ENCODE measurements around the gene PSTK.
A peak's percentile ranks its signal among the peaks of the same experiment; 100 is the strongest.

Gene PSTK, protein sequence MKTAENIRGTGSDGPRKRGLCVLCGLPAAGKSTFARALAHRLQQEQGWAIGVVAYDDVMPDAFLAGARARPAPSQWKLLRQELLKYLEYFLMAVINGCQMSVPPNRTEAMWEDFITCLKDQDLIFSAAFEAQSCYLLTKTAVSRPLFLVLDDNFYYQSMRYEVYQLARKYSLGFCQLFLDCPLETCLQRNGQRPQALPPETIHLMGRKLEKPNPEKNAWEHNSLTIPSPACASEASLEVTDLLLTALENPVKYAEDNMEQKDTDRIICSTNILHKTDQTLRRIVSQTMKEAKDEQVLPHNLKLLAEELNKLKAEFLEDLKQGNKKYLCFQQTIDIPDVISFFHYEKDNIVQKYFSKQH

DNA sequence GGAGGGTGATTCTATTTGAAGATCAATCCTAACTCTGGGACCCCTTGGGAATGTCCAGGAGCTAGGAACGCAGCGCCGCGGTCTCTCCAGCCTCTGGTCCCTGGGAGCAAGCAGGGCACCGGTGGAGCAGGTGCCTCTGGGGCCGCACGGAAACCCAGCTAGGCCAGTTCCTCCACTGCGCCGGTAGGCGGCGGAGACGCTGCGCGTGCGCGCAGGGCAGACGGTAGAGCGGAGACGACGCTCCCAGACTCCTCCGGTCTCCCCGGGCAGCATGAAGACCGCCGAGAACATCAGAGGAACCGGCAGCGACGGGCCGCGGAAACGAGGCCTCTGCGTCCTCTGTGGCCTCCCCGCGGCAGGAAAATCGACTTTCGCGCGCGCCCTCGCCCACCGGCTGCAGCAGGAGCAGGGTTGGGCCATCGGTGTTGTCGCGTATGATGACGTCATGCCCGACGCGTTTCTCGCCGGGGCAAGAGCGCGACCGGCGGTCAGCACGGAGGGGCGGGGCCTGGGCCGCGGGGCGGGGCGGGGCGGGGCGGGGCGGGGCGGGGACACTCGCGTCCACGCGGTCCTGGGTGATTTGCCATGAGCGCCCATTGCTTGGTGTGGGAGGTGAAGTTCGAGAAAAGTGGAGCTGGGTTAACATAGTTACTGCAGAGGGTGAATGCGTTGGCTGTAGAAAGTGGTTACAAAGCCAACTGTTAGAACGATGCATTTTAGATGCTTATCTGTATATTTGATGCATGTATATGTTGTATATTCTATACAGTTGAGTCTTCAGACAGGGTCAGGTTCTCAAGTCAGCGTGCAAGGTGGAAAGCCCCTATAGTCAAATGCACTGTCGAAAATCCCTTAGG lies at the start of gene PSTK:
Gene PSTK, plus strand, starts transcription at position 193 of the 857 bp plus-strand sequence. Its CDS starts 79 bp downstream, at position 272.
- in situ Hi-C loops (cut with MboI; ENCODE audit: low pct_unique_long_range_greater_than_20kb, low sequenced_read_pairs), result no loop called here
- DNase-seq, result peak; percentile 92

DNA sequence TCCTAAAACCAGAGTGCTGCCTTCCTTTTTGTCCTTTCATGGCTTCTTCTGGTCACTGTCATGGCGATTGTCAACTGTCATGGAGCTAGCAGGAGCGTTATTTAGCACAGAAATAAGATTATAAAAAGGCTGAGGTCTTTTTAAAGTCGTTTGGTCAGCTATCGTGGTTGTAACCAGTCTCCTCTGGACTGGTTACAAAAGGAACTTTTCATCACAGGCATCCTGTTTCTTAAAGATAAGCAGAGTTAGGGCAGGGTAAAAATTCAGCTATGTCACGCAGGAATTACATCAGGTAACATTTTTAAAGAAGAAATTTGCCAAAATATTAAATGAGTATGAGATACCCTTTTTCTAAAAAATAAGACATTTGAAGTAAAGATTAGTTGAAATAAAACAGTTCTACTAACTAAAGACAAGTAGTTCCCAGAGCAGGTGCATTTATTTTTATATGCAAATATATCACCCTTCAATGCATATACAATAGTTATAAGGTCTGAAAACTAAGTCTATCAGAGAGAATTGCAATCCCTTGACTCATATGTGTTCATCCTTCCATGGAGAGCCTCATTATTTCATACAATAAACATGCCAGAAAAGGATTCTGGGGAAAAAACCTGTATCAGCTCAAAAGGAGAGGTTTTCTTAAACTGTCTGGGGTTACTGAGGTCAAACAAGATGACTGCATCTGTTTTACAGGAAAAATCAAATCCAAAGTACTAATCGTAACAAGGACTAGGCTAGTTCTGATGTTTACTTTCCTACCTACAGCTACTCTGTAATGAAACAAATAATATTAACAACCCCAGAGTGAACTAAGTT lies 48.9 kb upstream of the PSTK start:
- DNase-seq, result no peak
- in situ Hi-C loops (cut with MboI; ENCODE audit: low pct_unique_long_range_greater_than_20kb, low sequenced_read_pairs), result no loop called here

DNA sequence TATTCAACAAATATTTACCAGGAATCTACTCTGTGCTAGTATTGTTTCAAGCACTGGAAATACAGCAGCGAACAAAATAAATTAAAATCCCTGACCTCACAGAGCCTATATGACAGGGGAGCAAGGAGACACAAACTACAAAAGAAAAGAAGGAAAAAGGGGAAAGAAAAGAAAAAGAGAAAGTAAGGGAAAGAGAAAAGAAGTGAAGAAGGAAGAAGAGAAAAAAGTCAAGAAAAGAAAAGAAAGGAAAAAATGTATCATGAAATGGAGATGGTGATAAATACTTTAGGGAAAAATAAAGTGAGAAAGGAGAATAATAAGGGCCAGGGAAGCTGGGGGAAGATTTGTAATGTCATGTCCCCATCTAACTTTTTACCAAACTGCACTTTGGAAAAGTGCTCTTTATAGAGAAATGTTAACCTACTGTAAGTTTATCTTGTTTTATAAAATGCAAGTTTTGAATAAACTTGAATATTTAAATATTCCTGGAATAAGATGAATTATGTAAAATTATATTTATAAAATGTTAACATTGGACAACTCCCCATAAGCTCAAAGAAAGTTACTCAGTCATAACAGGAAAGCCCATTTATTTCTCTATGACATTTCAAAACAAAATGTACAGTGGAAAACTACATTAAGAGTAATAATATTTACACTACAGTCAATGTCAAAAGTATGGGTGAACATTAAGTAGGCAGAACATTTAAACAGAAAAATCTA lies 40.9 kb upstream of the PSTK start:
- in situ Hi-C loops (cut with MboI; ENCODE audit: low pct_unique_long_range_greater_than_20kb, low sequenced_read_pairs), result no loop called here
- DNase-seq, result no peak

DNA sequence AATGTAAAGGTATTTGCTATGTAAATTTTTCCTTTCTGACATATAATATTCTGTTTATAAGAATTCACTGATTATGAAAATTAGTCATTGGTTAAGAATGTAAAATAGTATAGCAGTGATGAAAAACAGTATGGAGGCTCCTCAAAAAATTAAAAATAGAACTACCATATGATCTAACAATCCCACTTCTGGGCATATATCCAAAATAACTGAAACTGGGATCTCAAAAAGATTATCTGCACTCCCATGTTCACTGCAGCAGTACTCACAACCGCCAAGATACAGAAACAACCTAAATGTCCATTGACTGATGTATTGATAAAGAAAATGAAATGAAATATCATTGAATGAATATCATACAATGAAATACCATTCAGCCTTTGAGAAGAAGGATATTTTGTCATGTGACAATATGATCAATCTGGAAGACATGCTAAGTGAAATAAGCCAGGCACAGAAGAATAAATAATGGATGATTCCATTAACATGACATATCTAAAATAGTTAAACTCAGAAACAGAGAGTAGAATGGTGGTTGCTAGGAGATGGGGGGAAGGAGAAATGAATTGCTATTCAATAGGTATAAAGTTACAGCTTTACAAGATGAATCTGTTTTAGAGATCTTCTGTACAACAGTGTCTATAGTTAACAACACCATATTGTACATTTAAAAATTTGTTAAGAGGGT lies 40.2 kb upstream of the PSTK start:
- in situ Hi-C loops (cut with MboI; ENCODE audit: low pct_unique_long_range_greater_than_20kb, low sequenced_read_pairs), result no loop called here
- DNase-seq, result no peak

DNA sequence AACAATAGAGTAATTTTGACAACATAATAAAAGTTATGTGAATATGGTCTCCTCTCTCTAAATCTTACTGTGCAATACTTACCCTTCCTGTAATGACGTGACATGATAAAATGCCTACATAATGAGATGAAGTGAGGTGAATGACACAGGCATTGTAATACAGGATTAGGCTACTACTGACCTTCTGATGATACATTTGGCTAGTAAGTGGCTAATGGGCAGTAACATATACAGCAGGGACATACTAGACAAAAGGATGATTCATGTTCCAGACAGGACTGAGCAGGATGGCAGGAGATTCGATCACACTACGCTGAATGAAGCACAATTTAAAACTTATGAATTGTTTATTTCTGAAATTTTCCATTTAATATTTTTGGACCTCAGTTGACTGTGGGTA lies 30.9 kb upstream of the PSTK start:
- in situ Hi-C loops (cut with MboI; ENCODE audit: low pct_unique_long_range_greater_than_20kb, low sequenced_read_pairs), result no loop called here
- DNase-seq, result no peak

DNA sequence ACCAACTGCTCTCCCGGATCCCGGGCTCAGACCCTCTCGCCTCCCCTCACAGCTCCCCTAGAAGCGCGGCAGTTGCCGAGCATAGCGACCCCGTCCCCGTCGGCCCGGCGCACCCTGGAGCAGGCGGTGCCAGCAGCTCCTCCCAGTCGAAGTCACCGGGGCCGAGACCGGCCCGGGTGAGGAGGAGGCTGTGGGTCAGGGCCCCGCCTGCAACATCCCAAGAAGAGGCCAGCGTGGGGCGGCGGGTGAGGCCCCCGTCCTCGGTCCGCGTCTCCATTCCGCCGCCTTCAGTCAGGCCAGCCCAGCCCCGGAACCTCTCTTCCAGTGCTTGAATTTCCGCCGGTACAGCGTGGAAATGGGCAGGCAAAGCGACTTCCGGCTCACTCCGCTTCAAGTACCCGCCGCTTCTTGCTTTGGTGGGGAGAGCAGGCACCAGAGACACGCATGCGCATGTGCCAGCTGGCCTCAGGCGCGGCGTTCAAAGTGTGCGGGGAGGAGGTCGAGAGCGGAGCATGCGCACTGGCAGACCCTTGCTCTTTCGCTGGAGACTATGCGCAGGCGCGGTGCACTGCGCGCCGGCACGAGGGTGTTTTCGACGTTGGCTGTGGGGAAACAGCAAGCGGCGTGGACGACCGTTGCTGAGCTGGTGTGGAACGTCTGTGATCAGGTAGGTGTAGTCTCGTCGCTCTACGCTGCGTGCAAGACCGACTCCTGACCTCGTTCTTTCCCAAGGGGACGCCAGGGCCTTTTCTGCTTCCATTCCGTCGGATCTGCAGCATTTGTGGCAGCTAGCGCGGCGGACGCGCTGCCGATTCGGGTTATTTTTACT lies 26.1 kb upstream of the PSTK start, which contains the start of gene C10orf88:
Gene C10orf88, minus strand, starts transcription at position 326 of the 829 bp plus-strand sequence. Its CDS starts 49 bp downstream, at position 277.
- in situ Hi-C loops (cut with MboI; ENCODE audit: low pct_unique_long_range_greater_than_20kb, low sequenced_read_pairs), result no loop called here

DNA sequence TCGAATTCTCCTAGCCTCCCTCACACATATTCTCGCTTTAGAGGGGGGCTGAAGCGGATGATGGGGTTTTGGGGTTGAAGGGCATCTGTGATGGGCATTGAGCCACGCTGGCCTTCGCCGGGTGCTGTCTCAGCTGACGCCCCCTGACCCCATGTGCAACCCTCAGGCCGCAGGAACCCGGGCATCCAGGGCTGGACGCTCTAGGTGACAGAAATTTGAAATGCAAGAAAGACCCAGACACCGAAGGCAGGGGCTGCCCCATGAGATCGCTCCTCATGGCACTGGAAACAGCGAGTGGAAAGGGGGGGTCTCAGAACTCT lies 25.5 kb upstream of the PSTK start:
- in situ Hi-C loops (cut with MboI; ENCODE audit: low pct_unique_long_range_greater_than_20kb, low sequenced_read_pairs), result no loop called here
- DNase-seq, result no peak

More for the DNA sequence above, 26.1 kb upstream of the PSTK start, which contains the start of gene C10orf88:
- DNase-seq, result peak; percentile 97

DNA sequence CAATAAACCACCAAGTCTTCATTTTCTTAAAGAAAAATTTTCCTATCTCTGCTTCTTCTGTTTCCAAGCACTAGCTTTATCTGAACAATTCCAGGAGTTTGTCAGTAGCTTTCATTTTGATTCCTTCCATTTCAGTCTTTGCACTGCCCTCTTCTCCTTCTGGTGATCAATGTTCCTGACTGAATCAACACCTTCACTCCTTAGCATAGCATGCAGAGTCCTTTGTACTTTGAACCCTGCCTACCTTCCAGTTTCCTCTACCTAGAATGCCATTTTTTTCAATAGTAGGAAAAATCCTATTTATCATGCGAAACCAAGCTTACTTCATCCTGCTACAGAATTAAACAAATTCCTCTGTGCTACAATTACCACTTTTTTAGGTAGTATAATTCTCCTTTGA lies 24.3 kb upstream of the PSTK start:
- in situ Hi-C loops (cut with MboI; ENCODE audit: low pct_unique_long_range_greater_than_20kb, low sequenced_read_pairs), result no loop called here
- DNase-seq, result no peak

DNA sequence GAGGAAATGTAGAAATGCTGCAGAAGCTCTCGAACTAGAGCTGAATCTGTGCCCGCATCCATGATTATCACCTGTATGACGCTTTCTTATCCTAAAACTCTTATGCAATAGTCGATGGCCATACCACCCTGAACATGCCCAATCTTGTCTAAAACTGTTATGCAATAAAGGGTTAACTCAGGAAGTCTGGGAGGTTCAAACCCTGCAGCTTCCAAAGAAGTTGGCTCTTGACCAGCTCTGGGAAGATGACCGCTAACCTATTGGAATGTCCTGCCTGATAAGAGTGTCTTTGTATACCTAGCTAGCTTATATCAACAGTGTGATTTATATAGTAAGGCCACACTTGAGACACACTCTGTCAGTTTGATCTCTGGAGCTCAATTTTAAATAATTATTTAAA lies 22.7 kb upstream of the PSTK start:
- in situ Hi-C loops (cut with MboI; ENCODE audit: low pct_unique_long_range_greater_than_20kb, low sequenced_read_pairs), result no loop called here

DNA sequence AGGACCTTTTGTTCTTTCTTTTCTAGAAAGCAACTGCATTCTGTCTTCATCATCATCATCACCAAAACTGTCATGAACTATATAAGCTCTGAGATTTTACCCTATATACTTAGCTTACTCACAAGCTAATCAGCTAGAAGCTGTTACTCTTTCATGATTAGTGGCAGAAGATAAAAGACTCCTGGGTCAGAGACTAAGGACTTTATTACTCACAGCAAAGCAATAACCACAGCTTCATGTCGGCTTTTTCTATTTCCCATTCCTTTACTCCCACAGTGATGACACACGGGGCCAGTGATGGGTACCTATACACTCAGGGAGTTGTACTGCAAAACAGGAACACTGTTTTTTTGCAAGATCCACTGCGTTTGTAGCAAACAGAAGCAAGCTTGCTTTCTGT lies 17.8 kb upstream of the PSTK start:
- in situ Hi-C loops (cut with MboI; ENCODE audit: low pct_unique_long_range_greater_than_20kb, low sequenced_read_pairs), result no loop called here
- DNase-seq, result no peak

More for the DNA sequence above, 22.7 kb upstream of the PSTK start:
- DNase-seq, result no peak

DNA sequence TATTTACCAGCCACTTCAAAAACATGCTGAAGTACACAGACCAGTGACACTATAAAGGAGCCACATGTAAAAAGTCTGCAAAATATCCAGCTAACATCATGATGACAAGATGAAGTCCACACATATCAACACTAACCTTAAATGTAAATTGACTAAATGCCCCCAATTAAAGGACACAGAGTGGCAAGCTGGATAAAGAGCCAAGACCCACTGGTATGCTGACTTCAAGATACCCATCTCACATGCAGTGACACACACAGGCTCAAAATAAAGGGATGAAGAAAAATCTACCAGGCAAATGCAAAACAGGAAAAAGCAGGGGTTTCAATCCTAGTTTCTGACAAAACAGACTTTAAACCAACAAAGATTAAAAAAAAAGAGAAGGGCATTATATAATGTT lies 13.3 kb upstream of the PSTK start:
- no peak for DNase-seq
- in situ Hi-C loops (cut with MboI; ENCODE audit: low pct_unique_long_range_greater_than_20kb, low sequenced_read_pairs), result no loop called here

DNA sequence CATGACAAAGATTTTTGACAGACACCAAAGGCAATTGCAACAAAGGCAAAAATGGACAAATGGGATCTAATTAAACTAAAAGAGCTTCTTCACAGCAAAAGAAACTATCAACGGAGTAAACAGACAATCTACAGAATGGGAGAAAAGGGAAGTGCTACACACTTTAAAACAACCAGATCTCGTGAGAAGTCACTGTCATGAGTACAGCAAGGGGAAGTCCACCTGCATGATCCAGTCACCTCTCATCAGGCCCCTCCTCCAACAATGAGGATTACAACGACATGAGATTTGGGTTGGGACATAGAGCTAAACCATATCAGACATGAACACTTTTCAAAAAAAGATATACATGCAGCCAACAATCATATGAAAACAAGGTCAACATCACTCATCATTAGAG lies 11.5 kb upstream of the PSTK start:
- peak; percentile 38 for DNase-seq
- in situ Hi-C loops (cut with MboI; ENCODE audit: low pct_unique_long_range_greater_than_20kb, low sequenced_read_pairs), result no loop called here

DNA sequence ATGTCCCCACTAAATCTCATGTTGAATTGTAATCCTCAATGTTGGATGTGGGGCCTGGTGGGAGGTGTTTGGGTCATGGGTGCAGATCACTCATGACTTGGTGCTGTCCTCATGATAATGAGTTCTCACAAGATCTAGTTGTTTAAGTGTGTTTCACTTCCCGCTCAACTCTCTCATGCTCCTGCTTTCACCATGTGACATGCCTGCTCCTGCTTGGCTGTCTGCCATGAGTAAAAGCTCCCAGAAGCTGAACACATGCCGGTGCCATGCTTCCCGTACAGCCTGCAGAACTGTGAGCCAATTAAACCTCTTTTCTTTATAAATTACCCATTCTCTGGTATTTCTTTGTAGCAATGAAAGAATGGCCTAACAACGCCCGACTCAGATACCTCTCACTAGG lies 6.2 kb upstream of the PSTK start:
- in situ Hi-C loops (cut with MboI; ENCODE audit: low pct_unique_long_range_greater_than_20kb, low sequenced_read_pairs), result no loop called here
- DNase-seq, result no peak

DNA sequence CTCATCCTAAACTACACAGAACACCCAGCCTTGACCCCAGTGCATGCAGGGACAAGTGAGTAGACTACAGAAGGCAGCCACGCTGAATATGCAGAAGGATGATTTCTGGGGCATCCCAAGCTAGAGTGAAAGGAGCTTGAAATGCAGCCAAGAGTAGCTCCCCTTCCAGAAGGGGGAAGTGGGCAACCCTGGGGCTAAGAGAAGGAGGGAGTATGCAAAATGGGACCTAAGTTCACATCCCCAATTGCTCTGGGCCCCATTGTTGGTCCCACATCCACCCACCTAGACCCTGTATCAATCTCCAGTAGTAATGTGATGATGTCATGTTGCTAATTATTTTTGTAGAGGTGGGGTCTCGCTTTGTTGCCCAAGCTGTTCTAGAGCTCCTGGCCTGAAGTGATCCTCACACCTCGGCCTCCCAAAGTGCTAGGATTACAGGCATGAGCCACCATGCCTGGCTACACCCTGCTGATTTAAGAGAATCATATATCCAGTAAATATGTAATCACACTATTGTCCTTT lies 5.6 kb upstream of the PSTK start:
- no peak for DNase-seq

DNA sequence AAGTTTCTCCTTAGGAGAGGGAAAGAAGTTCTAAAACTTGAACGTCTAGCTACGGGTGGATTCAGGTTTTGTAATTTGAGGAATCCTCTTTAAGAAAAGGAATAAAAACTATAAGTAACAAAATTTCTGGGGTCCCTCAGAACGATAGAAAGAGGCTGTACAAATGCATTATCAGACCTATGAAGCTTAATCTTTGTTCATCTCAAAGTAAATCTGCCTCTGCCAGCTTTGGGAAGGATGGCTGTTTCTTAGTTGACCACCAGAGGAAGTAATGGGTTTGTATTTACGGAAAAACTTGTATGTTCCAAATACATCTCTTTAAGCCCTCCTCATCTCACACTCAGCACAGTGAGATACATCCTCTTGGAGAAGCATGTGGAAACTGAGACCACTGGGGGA lies 864 bp downstream of the PSTK start:
- in situ Hi-C loops (cut with MboI; ENCODE audit: low pct_unique_long_range_greater_than_20kb, low sequenced_read_pairs), result no loop called here
- peak; percentile 60 for DNase-seq

More for the DNA sequence above, 5.6 kb upstream of the PSTK start:
- in situ Hi-C loops (cut with MboI; ENCODE audit: low pct_unique_long_range_greater_than_20kb, low sequenced_read_pairs), result no loop called here

DNA sequence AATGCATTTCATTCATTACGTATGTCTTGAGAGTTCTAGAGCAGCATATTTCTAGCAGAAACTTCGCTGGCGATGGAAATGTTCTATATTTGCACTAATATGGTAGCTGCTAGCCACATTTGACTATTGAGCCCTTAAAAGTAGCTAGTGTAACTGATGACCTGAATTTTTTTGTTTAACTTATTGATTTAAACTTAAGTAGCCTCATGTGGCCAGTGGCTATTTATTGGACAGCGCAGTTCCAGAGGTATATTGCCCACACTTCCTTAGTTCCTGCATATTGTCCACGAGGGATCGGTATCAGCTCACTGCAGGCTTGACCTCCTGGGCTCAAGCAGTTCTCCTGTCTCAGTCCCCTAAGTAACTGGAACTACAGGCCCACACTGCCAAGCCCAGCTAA lies 3.7 kb downstream of the PSTK start:
- in situ Hi-C loops (cut with MboI; ENCODE audit: low pct_unique_long_range_greater_than_20kb, low sequenced_read_pairs), result no loop called here
- no peak for DNase-seq

DNA sequence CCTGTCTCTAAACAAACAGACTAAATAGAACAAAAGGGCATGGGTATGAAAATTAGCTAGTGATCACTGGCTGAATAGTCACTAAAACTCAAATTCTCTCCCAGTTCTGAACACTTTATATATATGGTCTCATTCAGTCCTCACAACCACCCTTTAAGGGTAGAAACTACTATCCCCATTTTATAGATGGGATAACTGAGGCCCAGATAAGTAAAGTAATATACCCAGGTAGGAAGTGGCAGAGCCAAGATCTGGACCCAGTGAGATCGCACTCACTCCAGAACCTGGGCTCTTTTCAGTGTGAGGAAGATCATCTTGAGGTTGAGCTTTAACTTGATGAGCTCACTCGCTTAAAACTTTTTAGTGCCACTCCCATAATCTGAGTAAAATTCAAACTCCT lies 4.5 kb downstream of the PSTK start:
- in situ Hi-C loops (cut with MboI; ENCODE audit: low pct_unique_long_range_greater_than_20kb, low sequenced_read_pairs), result no loop called here
- DNase-seq, result no peak

Data from KBM-7 (cell line).